HG03196 (cell line): Measurements from ENCODE around the gene R3HCC1L.
"Not testable (repeated sequence)": the region's sequence is repeated elsewhere in the genome, so short reads cannot be mapped to it uniquely, and the experiment has no call there.

ENCODE experiments used
- ATAC-seq: cut with Tn5 transposase; IDR thresholded peaks from one replicate; pipeline ENCODE4 v1.9.1; 2021; ENCODE audit not compliant: unreplicated experiment

Gene R3HCC1L

GRCh38 chr10:98128802-98129201, 5.7 kb upstream of the R3HCC1L start:
- no peak for ATAC-seq

GRCh38 chr10:98131619-98132018, 2.8 kb upstream of the R3HCC1L start:
- no peak for ATAC-seq

- ATAC-seq = peak; percentile 51
Measured at GRCh38 chr10:98133075-98133752, 1.2 kb upstream of the R3HCC1L start.

- no peak for ATAC-seq
Measured at GRCh38 chr10:98134117-98134430, 383 bp upstream of the R3HCC1L start.

GRCh38 chr10:98135222-98135899, 904 bp downstream of the R3HCC1L start:
- no peak for ATAC-seq

GRCh38 chr10:98136775-98137174, 2.3 kb downstream of the R3HCC1L start:
- ATAC-seq = not testable (repeated sequence)

GRCh38 chr10:98138031-98138430, 3.6 kb downstream of the R3HCC1L start:
- no peak for ATAC-seq

GRCh38 chr10:98139431-98139830, 5.0 kb downstream of the R3HCC1L start:
- ATAC-seq = no peak

- no peak for ATAC-seq
Measured at GRCh38 chr10:98141484-98142073, 7.1 kb downstream of the R3HCC1L start.

- no peak for ATAC-seq
Measured at GRCh38 chr10:98144985-98145384, 10.5 kb downstream of the R3HCC1L start.

- no peak for ATAC-seq
Measured at GRCh38 chr10:98149858-98150257, 15.4 kb downstream of the R3HCC1L start.

- ATAC-seq = no peak
Measured at GRCh38 chr10:98150544-98150943, 16.1 kb downstream of the R3HCC1L start.

- ATAC-seq = not testable (repeated sequence)
Measured at GRCh38 chr10:98152778-98153177, 18.3 kb downstream of the R3HCC1L start.

GRCh38 chr10:98153213-98153958, 18.9 kb downstream of the R3HCC1L start:
- not testable (repeated sequence) for ATAC-seq

- no peak for ATAC-seq
Measured at GRCh38 chr10:98154076-98154475, 19.6 kb downstream of the R3HCC1L start.

GRCh38 chr10:98158576-98158975, 24.1 kb downstream of the R3HCC1L start:
- ATAC-seq = no peak

- ATAC-seq = no peak
Measured at GRCh38 chr10:98163941-98164340, 29.5 kb downstream of the R3HCC1L start.

- peak; percentile 49 for ATAC-seq
Measured at GRCh38 chr10:98167191-98167590, 32.7 kb downstream of the R3HCC1L start.

GRCh38 chr10:98168147-98168546, 33.7 kb downstream of the R3HCC1L start:
- ATAC-seq = no peak

GRCh38 chr10:98168766-98169165, 34.3 kb downstream of the R3HCC1L start:
- ATAC-seq = no peak

GRCh38 chr10:98169379-98169778, 34.9 kb downstream of the R3HCC1L start:
- no peak for ATAC-seq
